CD1c-positive myeloid dendritic cell (primary cell): ENCODE results near the gene HINT1.
"Not testable (repeated sequence)": the region's sequence is repeated elsewhere in the genome, so short reads cannot be mapped to it uniquely, and the experiment has no call there.

ENCODE experiments used
- DNase-seq: peaks from one replicate; pipeline ENCODE4 v3.0.0-alpha.2; 2016; ENCODE audit errors: extremely low spot score

The HINT1 gene

GRCh38 chr5:131165119-131165727 is at the start of gene HINT1:
Gene HINT1 (minus strand): TSS chr5:131165256. CDS start chr5:131165205, 51 bp downstream.
- peak; percentile 94 for DNase-seq

GRCh38 chr5:131214609-131215227 is 49.7 kb upstream of the HINT1 start:
- no peak for DNase-seq

GRCh38 chr5:131212471-131213021 is 47.5 kb upstream of the HINT1 start:
- peak; percentile 79 for DNase-seq

GRCh38 chr5:131211669-131212068 is 46.6 kb upstream of the HINT1 start:
- no peak for DNase-seq

GRCh38 chr5:131210151-131210510 is 45.1 kb upstream of the HINT1 start:
- peak; percentile 45 for DNase-seq

GRCh38 chr5:131209506-131210150 is 44.6 kb upstream of the HINT1 start:
- DNase-seq, result peak; percentile 92

- DNase-seq, result no peak
These were observed 44.1 kb upstream of the HINT1 start for GRCh38 chr5:131209175-131209505.

GRCh38 chr5:131206772-131207171 is 41.7 kb upstream of the HINT1 start:
- peak; percentile 50 for DNase-seq

GRCh38 chr5:131206061-131206460 is 41.0 kb upstream of the HINT1 start:
- DNase-seq, result no peak

- DNase-seq, result no peak
These were observed 39.9 kb upstream of the HINT1 start for GRCh38 chr5:131204964-131205363.

GRCh38 chr5:131200560-131200959 is 35.5 kb upstream of the HINT1 start:
- DNase-seq, result no peak

GRCh38 chr5:131198625-131199024 is 33.6 kb upstream of the HINT1 start:
- DNase-seq, result no peak

- DNase-seq, result no peak
These were observed 31.3 kb upstream of the HINT1 start for GRCh38 chr5:131196331-131196730.

- DNase-seq, result no peak
These were observed 30.6 kb upstream of the HINT1 start for GRCh38 chr5:131195696-131196095.

- no peak for DNase-seq
These were observed 29.7 kb upstream of the HINT1 start for GRCh38 chr5:131194725-131195124.

GRCh38 chr5:131193897-131194296 is 28.8 kb upstream of the HINT1 start:
- DNase-seq, result not testable (repeated sequence)

GRCh38 chr5:131193106-131193505 is 28.1 kb upstream of the HINT1 start:
- no peak for DNase-seq

- no peak for DNase-seq
These were observed 21.7 kb upstream of the HINT1 start for GRCh38 chr5:131186561-131187256.

- DNase-seq, result no peak
These were observed 20.6 kb upstream of the HINT1 start for GRCh38 chr5:131185523-131186104.

GRCh38 chr5:131182839-131183238 is 17.8 kb upstream of the HINT1 start:
- no peak for DNase-seq

- DNase-seq, result no peak
These were observed 15.4 kb upstream of the HINT1 start for GRCh38 chr5:131180407-131180806.

- no peak for DNase-seq
These were observed 6.3 kb upstream of the HINT1 start for GRCh38 chr5:131171276-131171810.
